Smooth muscle cell (in vitro differentiated cells): ENCODE measurements around the gene DYTN. TPM values are rescaled to one million over a fixed set of nuclear protein-coding genes. Genes with fewer than 3 reads are reported as not detected.
A peak's percentile ranks its signal among the peaks of the same experiment; 100 is the strongest.

Experiments
- DNase-seq: peaks from one replicate; lab custom pipeline; 2025; ENCODE audit not compliant: unreplicated experiment; lab: John Stamatoyannopoulos, UW
- H2AFZ ChIP-seq: fragments of 200-600 bp; sonication (generic); 2 replicates; pipeline ENCODE4 v1.6.0; 2016; ENCODE audit warnings: antibody characterized with exemption, low read depth, mild to moderate bottlenecking
- H3F3A ChIP-seq: fragments of 200-600 bp; sonication (generic); 2 replicates; pipeline ENCODE4 v1.6.0; 2017; ENCODE audit warnings: antibody characterized with exemption, low read depth
- H3K27ac ChIP-seq: fragments of 200-600 bp; sonication (generic); 2 replicates; pipeline ENCODE4 v1.5.1; 2016; ENCODE audit warnings: low read depth, mild to moderate bottlenecking
- H3K27me3 ChIP-seq: fragments of 200-600 bp; sonication (generic); 2 replicates; pipeline ENCODE4 v1.6.1; 2016; ENCODE audit warnings: low read depth, mild to moderate bottlenecking
- H3K36me3 ChIP-seq: fragments of 200-600 bp; sonication (generic); 2 replicates; pipeline ENCODE4 v1.5.1; 2016; ENCODE audit warnings: low read depth
- H3K4me1 ChIP-seq: fragments of 200-600 bp; sonication (generic); 2 replicates; pipeline ENCODE4 v1.5.1; 2016; ENCODE audit warnings: low read depth
- H3K4me2 ChIP-seq: fragments of 200-600 bp; sonication (generic); 2 replicates; pipeline ENCODE4 v1.6.0; 2016; ENCODE audit warnings: mild to moderate bottlenecking
- H3K4me3 ChIP-seq: fragments of 200-600 bp; sonication (generic); 2 replicates; pipeline ENCODE4 v1.5.1; 2016; ENCODE audit warnings: mild to moderate bottlenecking
- H3K79me2 ChIP-seq: fragments of 200-600 bp; sonication (generic); 2 replicates; pipeline ENCODE4 v1.6.0; 2016; ENCODE audit warnings: low read depth, mild to moderate bottlenecking
- H3K9ac ChIP-seq: fragments of 200-600 bp; sonication (generic); 2 replicates; pipeline ENCODE4 v1.6.0; 2016; ENCODE audit warnings: low read depth
- H3K9me3 ChIP-seq: fragments of 200-600 bp; sonication (generic); replicated peaks from 2 replicates; pipeline ENCODE4 v1.5.1; 2016; ENCODE audit warnings: low read depth
- H4K20me1 ChIP-seq: fragments of 200-600 bp; sonication (generic); 2 replicates; pipeline ENCODE4 v1.6.0; 2016; ENCODE audit warnings: low read depth
- WGBS: methylation state at CpG from one replicate; pipeline ENCODE4 v1.1.7; 2016; ENCODE audit warnings: low lambda C conversion rate; 5-methylcytosine and 5-hydroxymethylcytosine counted together
- polyA plus RNA-seq: library from polyadenylated mRNA; unstranded; fragments of >200 nt; fragmentation: Nextera tagmentation; extraction: Ambion mirVana; gene quantifications from 2 replicates; pipeline ENCODE4 v1.2.1, GENCODE V29; 2016
- total RNA-seq: library from RNA; depleted of rRNA; stranded (reverse); fragments of >200 nt; gene quantifications from 2 replicates; pipeline ENCODE4 v1.2.3, GENCODE V29; 2014
- TF ChIP-seq, protein P1 (sequence below): fragments of 200-600 bp; sonication (generic); IDR thresholded peaks from 2 replicates; pipeline ENCODE4 v1.5.1; 2017; ENCODE audit warnings: borderline replicate concordance, mild to moderate bottlenecking, antibody characterized with exemption; ENCODE audit not compliant: insufficient read depth, poor library complexity, severe bottlenecking

Gene DYTN
- total and polyA plus RNA-seq, 2 experiments from 2014 or later = not detected

DNA sequence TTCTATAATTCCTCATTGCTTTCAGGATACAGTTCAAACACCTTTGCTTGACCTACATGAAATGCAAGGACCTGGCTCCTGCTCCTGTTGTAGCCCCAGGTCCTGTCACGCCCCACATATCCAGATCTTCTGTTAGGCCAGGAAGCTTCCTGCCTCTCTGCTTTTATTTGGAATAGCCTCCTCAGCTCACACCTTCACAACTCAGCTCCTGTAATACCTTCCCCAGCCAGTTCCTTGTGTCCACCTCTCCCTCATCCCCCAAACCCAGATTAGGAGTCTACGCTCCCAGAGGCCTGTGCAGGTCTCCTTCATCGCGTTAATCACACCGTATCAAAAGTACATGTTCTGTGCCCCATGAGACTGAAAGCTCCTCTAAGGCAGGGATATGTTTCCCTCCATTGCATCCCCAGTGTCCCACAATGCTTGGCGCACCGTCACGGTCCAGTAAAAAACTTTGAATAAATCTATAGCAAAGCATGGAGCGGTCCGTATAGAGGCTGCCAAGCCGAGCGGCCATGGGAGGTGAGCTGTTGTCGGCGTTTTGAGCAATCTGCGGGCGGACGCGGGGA, 46.6 kb upstream of the DYTN start:
- peak overlapping the region; percentile 93 for H3K27ac ChIP-seq
- H2AFZ ChIP-seq = peak overlapping the region; percentile 96
- H3K79me2 ChIP-seq = peaks cover 23% of the 10 kb centered on the region
- H3K4me1 ChIP-seq = peaks cover 5% of the 10 kb centered on the region
- peaks cover 28% of the 10 kb centered on the region for H3K27me3 ChIP-seq
- H3K4me3 ChIP-seq = peak overlapping the region; percentile 64
- whole genome bisulfite sequencing = 9% methylated on average over 18 of the region's 18 CpGs
- H3K4me2 ChIP-seq = peak overlapping the region; percentile 85
- H3F3A ChIP-seq = no peaks in the 10 kb centered on the region
- H3K9me3 ChIP-seq = no peaks in the 10 kb centered on the region
- peak overlapping the region; percentile 97 for H3K9ac ChIP-seq
- no peak for DNase-seq
- TF ChIP-seq, protein P1, sequence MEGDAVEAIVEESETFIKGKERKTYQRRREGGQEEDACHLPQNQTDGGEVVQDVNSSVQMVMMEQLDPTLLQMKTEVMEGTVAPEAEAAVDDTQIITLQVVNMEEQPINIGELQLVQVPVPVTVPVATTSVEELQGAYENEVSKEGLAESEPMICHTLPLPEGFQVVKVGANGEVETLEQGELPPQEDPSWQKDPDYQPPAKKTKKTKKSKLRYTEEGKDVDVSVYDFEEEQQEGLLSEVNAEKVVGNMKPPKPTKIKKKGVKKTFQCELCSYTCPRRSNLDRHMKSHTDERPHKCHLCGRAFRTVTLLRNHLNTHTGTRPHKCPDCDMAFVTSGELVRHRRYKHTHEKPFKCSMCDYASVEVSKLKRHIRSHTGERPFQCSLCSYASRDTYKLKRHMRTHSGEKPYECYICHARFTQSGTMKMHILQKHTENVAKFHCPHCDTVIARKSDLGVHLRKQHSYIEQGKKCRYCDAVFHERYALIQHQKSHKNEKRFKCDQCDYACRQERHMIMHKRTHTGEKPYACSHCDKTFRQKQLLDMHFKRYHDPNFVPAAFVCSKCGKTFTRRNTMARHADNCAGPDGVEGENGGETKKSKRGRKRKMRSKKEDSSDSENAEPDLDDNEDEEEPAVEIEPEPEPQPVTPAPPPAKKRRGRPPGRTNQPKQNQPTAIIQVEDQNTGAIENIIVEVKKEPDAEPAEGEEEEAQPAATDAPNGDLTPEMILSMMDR = no peak
- no peaks in the 10 kb centered on the region for H4K20me1 ChIP-seq
- H3K36me3 ChIP-seq = no peaks in the 10 kb centered on the region

GRCh38 chr2:206756816-206757215, 38.6 kb upstream of the DYTN start:
- DNase-seq = no peak
- Histone ChIP-seq H3F3A (no peaks in the 10 kb centered on the region), H3K4me2 (no peak overlapping the region)

DNA sequence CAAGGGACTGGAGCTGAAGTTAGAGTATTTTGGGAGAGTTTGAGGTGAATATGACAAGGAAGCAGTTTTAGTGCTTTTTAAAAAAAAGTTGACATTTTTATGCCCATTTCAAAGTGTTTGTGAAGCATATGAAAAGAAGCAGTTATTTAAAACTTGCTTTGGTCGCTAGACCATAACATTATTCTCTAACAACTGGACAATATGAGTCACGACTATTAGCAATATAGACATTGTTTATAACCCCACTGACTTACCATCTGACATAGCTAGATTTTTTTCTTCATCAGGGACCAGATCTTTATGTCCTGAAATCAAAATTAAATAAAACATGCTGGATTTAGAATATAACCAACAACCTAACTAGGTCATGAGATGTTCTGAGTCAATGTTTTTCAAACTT, 22.6 kb upstream of the DYTN start:
- no peaks in the 10 kb centered on the region for H4K20me1 ChIP-seq
- H3K27me3 ChIP-seq = no peaks in the 10 kb centered on the region
- no peak for DNase-seq
- H3K27ac ChIP-seq = no peak overlapping the region
- no peak overlapping the region for H2AFZ ChIP-seq
- no peaks in the 10 kb centered on the region for H3K36me3 ChIP-seq
- H3K9ac ChIP-seq = no peak overlapping the region
- H3K4me2 ChIP-seq = no peak overlapping the region
- no peaks in the 10 kb centered on the region for H3K4me1 ChIP-seq
- no peaks in the 10 kb centered on the region for H3K79me2 ChIP-seq
- WGBS = 56% methylated on average over 2 of the region's 2 CpGs
- no peaks in the 10 kb centered on the region for H3F3A ChIP-seq
- no peaks in the 10 kb centered on the region for H3K9me3 ChIP-seq
- TF ChIP-seq, protein P1 = no peak
- no peak overlapping the region for H3K4me3 ChIP-seq

More at GRCh38 chr2:206756816-206757215, 38.6 kb upstream of the DYTN start:
- no peak overlapping the region for H3K27ac ChIP-seq
- no peaks in the 10 kb centered on the region for H4K20me1 ChIP-seq
- TF ChIP-seq, protein P1 = no peak
- H3K9ac ChIP-seq = no peak overlapping the region
- 63% methylated on average over 1 of the region's 1 CpG for WGBS
- H2AFZ ChIP-seq = no peak overlapping the region
- H3K4me1 ChIP-seq = no peaks in the 10 kb centered on the region
- H3K36me3 ChIP-seq = no peaks in the 10 kb centered on the region
- H3K4me3 ChIP-seq = no peak overlapping the region
- no peaks in the 10 kb centered on the region for H3K9me3 ChIP-seq
- no peaks in the 10 kb centered on the region for H3K79me2 ChIP-seq
- peaks cover 26% of the 10 kb centered on the region for H3K27me3 ChIP-seq

DNA sequence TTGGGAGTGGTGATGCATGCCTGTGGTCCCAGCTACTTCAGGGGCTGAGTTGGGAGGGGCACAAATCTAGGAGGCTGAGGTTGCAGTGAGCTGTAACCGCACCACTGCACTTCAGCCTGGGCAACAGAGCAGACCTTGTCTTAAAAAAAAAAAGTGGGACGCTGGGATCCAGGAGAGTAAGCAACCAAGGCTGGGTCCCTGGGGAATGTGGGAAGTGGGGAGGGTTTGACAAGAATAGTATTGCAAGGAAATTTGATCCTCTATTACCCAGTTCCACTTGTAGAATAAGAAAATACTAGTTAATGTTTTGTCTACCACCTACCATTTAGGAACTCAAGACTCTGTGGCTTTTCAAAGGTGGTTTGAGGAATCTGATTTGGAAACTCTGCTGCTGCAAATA, 21.1 kb upstream of the DYTN start:
- no peak for DNase-seq
- H3K79me2 ChIP-seq = no peaks in the 10 kb centered on the region
- H3K27me3 ChIP-seq = no peaks in the 10 kb centered on the region
- H3K4me3 ChIP-seq = no peak overlapping the region
- no peak overlapping the region for H2AFZ ChIP-seq
- no peaks in the 10 kb centered on the region for H3K36me3 ChIP-seq
- H3K4me2 ChIP-seq = no peak overlapping the region
- no peak overlapping the region for H3K9ac ChIP-seq
- TF ChIP-seq, protein P1 = no peak
- no peaks in the 10 kb centered on the region for H3K4me1 ChIP-seq
- H3K9me3 ChIP-seq = no peaks in the 10 kb centered on the region
- H4K20me1 ChIP-seq = no peaks in the 10 kb centered on the region
- no peaks in the 10 kb centered on the region for H3F3A ChIP-seq
- H3K27ac ChIP-seq = no peak overlapping the region
- WGBS = 76% methylated on average over 2 of the region's 2 CpGs
